ENCODE measurements around the gene ZNF248. TPM values are rescaled to one million over a fixed set of nuclear protein-coding genes. Genes with fewer than 3 reads are reported as not detected.

The ZNF248 gene
- total RNA-seq, 4 donors from 2014 or later, result 3.3 to 13.0 (median 4.0) TPM

DNA sequence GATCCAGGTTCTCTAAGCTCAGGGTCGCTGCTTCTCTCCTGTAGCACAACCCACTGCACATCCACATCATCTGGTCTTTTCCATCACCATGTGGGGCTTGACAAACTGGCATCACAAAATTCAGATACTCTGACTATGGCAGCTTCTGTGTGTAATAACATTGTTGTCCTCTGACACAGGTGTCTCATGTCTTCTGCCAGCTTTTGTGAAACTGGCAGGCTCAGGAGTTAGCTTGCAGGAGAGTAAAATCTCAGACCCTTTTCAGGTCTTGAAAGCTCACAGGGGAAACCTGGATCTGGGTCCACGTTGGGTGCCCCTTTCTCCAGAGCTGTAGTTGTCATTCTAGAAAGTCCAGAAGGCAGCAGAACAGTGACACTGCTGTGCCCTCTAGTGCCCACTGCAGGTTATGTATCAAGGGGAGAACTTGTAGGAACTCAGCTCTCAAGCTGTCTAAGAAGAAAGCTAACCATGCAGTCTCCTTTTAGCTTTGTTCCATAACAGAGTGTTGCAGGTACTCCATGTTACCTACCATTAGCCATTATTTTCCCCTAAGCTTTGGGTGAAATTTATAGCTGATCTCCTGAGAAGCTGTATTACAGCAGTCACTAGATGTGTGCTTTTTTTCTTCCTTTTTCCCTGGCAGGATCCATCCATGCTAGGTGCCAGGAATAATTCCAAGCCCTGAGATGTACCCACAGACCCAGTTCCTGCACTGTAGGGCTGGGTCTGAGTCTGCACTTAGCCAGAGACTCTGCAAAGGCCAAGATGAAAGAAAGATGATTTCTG is 102.7 kb downstream of the ZNF248 start:
- no peaks in the 10 kb centered on the region for H3K4me1 ChIP-seq
- H3K4me3 ChIP-seq, result no peak overlapping the region
- H3K27ac ChIP-seq, result no peak overlapping the region
- TF ChIP-seq, protein P1, sequence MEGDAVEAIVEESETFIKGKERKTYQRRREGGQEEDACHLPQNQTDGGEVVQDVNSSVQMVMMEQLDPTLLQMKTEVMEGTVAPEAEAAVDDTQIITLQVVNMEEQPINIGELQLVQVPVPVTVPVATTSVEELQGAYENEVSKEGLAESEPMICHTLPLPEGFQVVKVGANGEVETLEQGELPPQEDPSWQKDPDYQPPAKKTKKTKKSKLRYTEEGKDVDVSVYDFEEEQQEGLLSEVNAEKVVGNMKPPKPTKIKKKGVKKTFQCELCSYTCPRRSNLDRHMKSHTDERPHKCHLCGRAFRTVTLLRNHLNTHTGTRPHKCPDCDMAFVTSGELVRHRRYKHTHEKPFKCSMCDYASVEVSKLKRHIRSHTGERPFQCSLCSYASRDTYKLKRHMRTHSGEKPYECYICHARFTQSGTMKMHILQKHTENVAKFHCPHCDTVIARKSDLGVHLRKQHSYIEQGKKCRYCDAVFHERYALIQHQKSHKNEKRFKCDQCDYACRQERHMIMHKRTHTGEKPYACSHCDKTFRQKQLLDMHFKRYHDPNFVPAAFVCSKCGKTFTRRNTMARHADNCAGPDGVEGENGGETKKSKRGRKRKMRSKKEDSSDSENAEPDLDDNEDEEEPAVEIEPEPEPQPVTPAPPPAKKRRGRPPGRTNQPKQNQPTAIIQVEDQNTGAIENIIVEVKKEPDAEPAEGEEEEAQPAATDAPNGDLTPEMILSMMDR (IDR thresholded peaks at IDR 0.05), result peak in 1 of 6 experiments; percentile 17
- TF ChIP-seq POLR2A (IDR thresholded peaks at IDR 0.05), result no peak
- WGBS, 2 donors, result 11 to 14% methylated on average over 2 of the region's 2 CpGs
- no peaks in the 10 kb centered on the region for H3K36me3 ChIP-seq
- no peaks in the 10 kb centered on the region for H3K27me3 ChIP-seq
- intact Hi-C loops (cut with DNase I), result no loop called here
- H3K9me3 ChIP-seq, result peaks cover 0 to 53% (median 0%) of the 10 kb centered on the region in 3 donors
- no peak for DNase-seq

GRCh38 chr10:37752334-37752875 is 105.0 kb downstream of the ZNF248 start:
- Histone ChIP-seq H3K4me3 (no peak overlapping the region), H3K27me3 (no peaks in the 10 kb centered on the region), H3K36me3 (no peaks in the 10 kb centered on the region), H3K4me1 (no peaks in the 10 kb centered on the region), H3K27ac (no peak overlapping the region), H3K9me3 (peaks cover 0 to 44% (median 6%) of the 10 kb centered on the region in 3 donors)
- no peak for DNase-seq
- intact Hi-C loops (cut with DNase I), result no loop called here
- WGBS, 2 donors, result 82% methylated on average over 2 of the region's 2 CpGs; no CpG with 5 or more reads in 1 of the 2 donors
- no peak for TF ChIP-seq POLR2A (IDR thresholded peaks at IDR 0.05)
- TF ChIP-seq, protein P1 (IDR thresholded peaks at IDR 0.05), result no peak

DNA sequence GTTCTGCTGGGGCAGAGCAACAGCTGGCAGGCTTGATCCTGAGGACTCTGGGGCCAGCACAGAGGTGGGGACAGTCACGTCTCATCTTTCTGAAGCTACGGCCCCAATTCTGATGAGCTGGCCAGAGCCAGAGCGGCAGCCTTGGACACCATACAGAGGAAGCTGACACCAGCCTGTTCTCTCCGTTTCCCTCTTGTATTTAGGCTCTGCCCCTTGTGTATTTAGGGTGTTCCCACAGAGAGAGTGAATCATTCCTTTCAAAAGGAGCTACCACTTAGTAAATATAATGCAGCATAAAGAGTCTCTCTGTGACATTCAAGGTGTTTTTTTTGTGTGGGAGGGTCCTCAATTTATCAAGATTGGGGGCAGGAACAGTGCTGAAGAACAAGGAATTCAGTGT is 109.2 kb downstream of the ZNF248 start:
- peaks cover 0 to 19% (median 6%) of the 10 kb centered on the region in 3 donors for H3K9me3 ChIP-seq
- 78% methylated on average over 4 of the region's 4 CpGs; no CpG with 5 or more reads in 1 of the 2 donors for WGBS, 2 donors
- TF ChIP-seq, protein P1 (IDR thresholded peaks at IDR 0.05), result no peak
- TF ChIP-seq POLR2A (IDR thresholded peaks at IDR 0.05), result no peak
- no peaks in the 10 kb centered on the region for H3K27me3 ChIP-seq
- DNase-seq, result no peak
- H3K27ac ChIP-seq, result no peak overlapping the region
- no peaks in the 10 kb centered on the region for H3K4me1 ChIP-seq
- no peaks in the 10 kb centered on the region for H3K36me3 ChIP-seq
- no peak overlapping the region for H3K4me3 ChIP-seq
- intact Hi-C loops (cut with DNase I), result no loop called here

GRCh38 chr10:37747081-37747480 is 110.3 kb downstream of the ZNF248 start:
- Histone ChIP-seq H3K36me3 (no peaks in the 10 kb centered on the region), H3K27me3 (no peaks in the 10 kb centered on the region), H3K4me3 (no peak overlapping the region), H3K27ac (no peak overlapping the region), H3K9me3 (peaks cover 0 to 25% (median 6%) of the 10 kb centered on the region in 3 donors), H3K4me1 (no peaks in the 10 kb centered on the region)
- TF ChIP-seq, protein P1 (IDR thresholded peaks at IDR 0.05), result no peak
- TF ChIP-seq POLR2A (IDR thresholded peaks at IDR 0.05), result no peak
- intact Hi-C loops (cut with DNase I), result no loop called here
- 68 to 71% methylated on average over 5 of the region's 5 CpGs for WGBS, 2 donors
- DNase-seq, result no peak

DNA sequence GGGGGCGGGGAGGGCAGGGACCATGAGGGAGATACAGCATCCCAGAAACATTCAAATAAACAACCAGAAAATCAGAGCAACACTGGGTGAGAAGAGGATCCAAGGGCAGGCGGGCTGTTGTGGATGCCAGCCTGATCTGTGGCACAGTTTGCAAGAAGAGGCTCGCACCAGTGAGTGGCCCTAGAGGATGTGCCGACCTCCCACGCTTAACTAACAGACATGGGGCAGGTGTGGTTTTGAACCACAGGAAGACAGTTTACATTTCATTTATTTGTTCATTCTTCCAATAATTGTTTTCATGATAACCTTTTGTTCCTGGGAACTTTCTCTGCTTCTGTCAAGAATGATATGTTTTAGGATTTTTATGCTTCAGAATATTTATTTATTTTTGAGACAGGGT is 115.6 kb downstream of the ZNF248 start:
- 74 to 80% methylated on average over 4 of the region's 5 CpGs for WGBS, 2 donors
- TF ChIP-seq, protein P1 (IDR thresholded peaks at IDR 0.05), result no peak
- no peak for TF ChIP-seq POLR2A (IDR thresholded peaks at IDR 0.05)
- H3K27ac ChIP-seq, result no peak overlapping the region
- no peak for DNase-seq
- peaks cover 0 to 37% (median 7%) of the 10 kb centered on the region in 3 donors for H3K9me3 ChIP-seq
- intact Hi-C loops (cut with DNase I), result no loop called here
- H3K4me1 ChIP-seq, result no peaks in the 10 kb centered on the region
- no peaks in the 10 kb centered on the region for H3K27me3 ChIP-seq
- no peaks in the 10 kb centered on the region for H3K36me3 ChIP-seq
- no peak overlapping the region for H3K4me3 ChIP-seq

All from esophagus squamous epithelium (tissue), 5 donors.